Adrenal gland (tissue), 5 donors: ENCODE measurements around the gene RAD51B.

Experiments used
- POLR2A ChIP-seq, 2 donors: fragments of 450-650 bp; IDR thresholded peaks; one replicate each; pipeline ENCODE4 v1.6.1; 2017; ENCODE audit warnings: antibody characterized with exemption in 2 of 2, mild to moderate bottlenecking in 2 of 2, moderate library complexity in 1 of 2
- TF ChIP-seq, protein P1 (sequence below), 6 experiments: fragments of 450-650 bp in 4 of 6; fragments of 200-600 bp in 2 of 6; sonication (generic) in 1 of 6; IDR thresholded peaks; 1 replicate in 5 of 6; 2 replicates in 1 of 6; pipeline versions ENCODE4 v1.5.1 to v1.8.0; 2016 to 2021; ENCODE audit warnings: antibody characterized with exemption in 6 of 6, mild to moderate bottlenecking in 2 of 6, moderate library complexity in 1 of 6
- donor health status: DM: no; HTN: no; CAD: no.

DNA sequence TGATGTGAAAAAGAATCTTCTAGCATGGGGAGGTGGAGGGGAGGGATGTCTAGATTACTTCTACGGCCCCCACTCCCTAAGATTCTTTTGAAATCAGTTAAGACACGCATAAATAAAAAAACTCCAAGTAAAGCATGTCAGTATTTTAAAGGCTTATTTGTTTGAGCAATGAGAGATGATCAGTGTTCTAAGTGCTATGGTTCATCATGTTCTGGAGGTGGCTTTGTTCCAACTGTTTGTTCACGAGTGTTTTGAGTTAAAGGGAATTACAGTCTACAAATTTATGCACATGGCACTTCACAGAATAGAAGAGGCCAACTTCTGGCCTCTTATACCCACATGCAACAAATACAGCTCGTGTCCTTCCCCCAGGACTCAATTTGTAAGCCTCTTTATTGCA, 394.9 kb downstream of the RAD51B start:
- TF ChIP-seq, protein P1, sequence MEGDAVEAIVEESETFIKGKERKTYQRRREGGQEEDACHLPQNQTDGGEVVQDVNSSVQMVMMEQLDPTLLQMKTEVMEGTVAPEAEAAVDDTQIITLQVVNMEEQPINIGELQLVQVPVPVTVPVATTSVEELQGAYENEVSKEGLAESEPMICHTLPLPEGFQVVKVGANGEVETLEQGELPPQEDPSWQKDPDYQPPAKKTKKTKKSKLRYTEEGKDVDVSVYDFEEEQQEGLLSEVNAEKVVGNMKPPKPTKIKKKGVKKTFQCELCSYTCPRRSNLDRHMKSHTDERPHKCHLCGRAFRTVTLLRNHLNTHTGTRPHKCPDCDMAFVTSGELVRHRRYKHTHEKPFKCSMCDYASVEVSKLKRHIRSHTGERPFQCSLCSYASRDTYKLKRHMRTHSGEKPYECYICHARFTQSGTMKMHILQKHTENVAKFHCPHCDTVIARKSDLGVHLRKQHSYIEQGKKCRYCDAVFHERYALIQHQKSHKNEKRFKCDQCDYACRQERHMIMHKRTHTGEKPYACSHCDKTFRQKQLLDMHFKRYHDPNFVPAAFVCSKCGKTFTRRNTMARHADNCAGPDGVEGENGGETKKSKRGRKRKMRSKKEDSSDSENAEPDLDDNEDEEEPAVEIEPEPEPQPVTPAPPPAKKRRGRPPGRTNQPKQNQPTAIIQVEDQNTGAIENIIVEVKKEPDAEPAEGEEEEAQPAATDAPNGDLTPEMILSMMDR (IDR thresholded peaks at IDR 0.05) = no peak
- no peak for TF ChIP-seq POLR2A (IDR thresholded peaks at IDR 0.05)
